Body of pancreas (tissue), 4 donors: ENCODE data around the gene SLC12A7. TPM values are rescaled to one million over a fixed set of nuclear protein-coding genes. Genes with fewer than 3 reads are reported as not detected.

Experiments used
- ATAC-seq: fragments of 150-250 bp; one replicate; pipeline ENCODE4 v1.9.1; 2016
- DNase-seq, 4 donors: peaks; one replicate each; pipeline ENCODE4 v3.0.0-alpha.2; 2019
- H3K27ac ChIP-seq, 4 donors: fragments of 200-600 bp; sonication (generic); 1 replicate in 3 of 4; 2 replicates in 1 of 4; pipeline versions ENCODE4 v1.5.1 to v1.6.1; 2016 to 2019; ENCODE audit warnings: mild to moderate bottlenecking in 1 of 4, mixed read lengths in 1 of 4, moderate library complexity in 1 of 4
- H3K27me3 ChIP-seq, 2 donors: fragments of 200-600 bp; sonication (generic); one replicate each; pipeline ENCODE4 v1.6.0; 2016; ENCODE audit warnings: mild to moderate bottlenecking in 1 of 2
- H3K36me3 ChIP-seq, 2 donors: fragments of 200-600 bp; sonication (generic); replicated peaks in 1 of 2; 2 replicates each; pipeline ENCODE4 v1.5.1; 2016; ENCODE audit warnings: low read depth in 2 of 2; ENCODE audit not compliant: insufficient read depth in 1 of 2
- H3K4me1 ChIP-seq: fragments of 200-600 bp; sonication (generic); one replicate; pipeline ENCODE4 v1.6.0; 2016
- H3K4me3 ChIP-seq, 2 donors: fragments of 200-600 bp; sonication (generic); 1 replicate in 1 of 2; 2 replicates in 1 of 2; pipeline ENCODE4 v1.5.1; 2016 to 2019
- H3K9me3 ChIP-seq, 3 donors: fragments of 200-600 bp; sonication (generic); 1 replicate in 2 of 3; 2 replicates in 1 of 3; pipeline ENCODE4 v1.5.1; 2016
- CTCF ChIP-seq, 7 experiments: fragments of 450-650 bp in 4 of 7; fragments of 200-600 bp in 3 of 7; sonication (generic) in 3 of 7; IDR thresholded peaks; one replicate each; pipeline ENCODE4 v1.5.1; 2016 to 2019; ENCODE audit warnings: antibody characterized with exemption in 7 of 7
- POLR2A ChIP-seq, 3 donors: fragments of 450-650 bp; IDR thresholded peaks; one replicate each; pipeline ENCODE4 v1.6.1; 2016; ENCODE audit warnings: antibody characterized with exemption in 3 of 3, mild to moderate bottlenecking in 2 of 3
- WGBS, 2 donors: methylation state at CpG; one replicate each; pipeline ENCODE4 v1.1.5; 2017; 5-methylcytosine and 5-hydroxymethylcytosine counted together
- intact Hi-C: fragments of 100-400 bp; cut with DNase I; formaldehyde crosslinking; loops from one replicate; pipeline ENCODE4 v1.15.1; 2023
- total RNA-seq, 2 donors: library from RNA; depleted of rRNA; stranded (reverse); fragments of >200 nt; gene quantifications; one replicate each; pipeline ENCODE4 v1.1.0, GENCODE V29; 2016

Gene SLC12A7
- total RNA-seq, 2 donors from 2014 or later = 35.5 to 42.8 TPM

- H3K36me3 ChIP-seq = no peaks in the 10 kb centered on the region
- H3K27me3 ChIP-seq = no peaks in the 10 kb centered on the region
- H3K4me3 ChIP-seq = no peak overlapping the region
- 71 to 90% methylated on average over 22 to 30 of the region's 34 CpGs for WGBS, 2 donors
- no peak for ATAC-seq
- no peak for TF ChIP-seq POLR2A (IDR thresholded peaks at IDR 0.05)
- no peak for TF ChIP-seq CTCF (IDR thresholded peaks at IDR 0.05)
- H3K4me1 ChIP-seq = peaks cover 20% of the 10 kb centered on the region
- intact Hi-C loops = loop anchor here (5.0 kb wide), 1 partner anchor 216 kb away; no protein-coding TSS in a partner anchor
- no peaks in the 10 kb centered on the region for H3K9me3 ChIP-seq
- no peak overlapping the region for H3K27ac ChIP-seq
- no peak for DNase-seq
Measured at GRCh38 chr5:1142886-1143669, 31.2 kb upstream of the SLC12A7 start.

GRCh38 chr5:1141834-1142233 is 30.0 kb upstream of the SLC12A7 start:
- intact Hi-C loops = loop anchor here (5.0 kb wide), 1 partner anchor 215 kb away; no protein-coding TSS in a partner anchor

GRCh38 chr5:1140818-1141189 is 28.9 kb upstream of the SLC12A7 start:
- Histone ChIP-seq H3K9me3 (no peaks in the 10 kb centered on the region), H3K4me1 (peaks cover 20% of the 10 kb centered on the region), H3K27me3 (no peaks in the 10 kb centered on the region), H3K36me3 (no peaks in the 10 kb centered on the region), H3K4me3 (no peak overlapping the region), H3K27ac (peak overlapping the region in 2 of 4 donors; percentile 51 to 60)
- intact Hi-C loops = loop anchor here (5.0 kb wide), 1 partner anchor 214 kb away; no protein-coding TSS in a partner anchor
- DNase-seq = no peak
- TF ChIP-seq POLR2A (IDR thresholded peaks at IDR 0.05) (no peak), CTCF (IDR thresholded peaks at IDR 0.05) (no peak)
- no peak for ATAC-seq
- WGBS, 2 donors = 48 to 52% methylated on average over 9 to 15 of the region's 15 CpGs

More at GRCh38 chr5:1141834-1142233, 30.0 kb upstream of the SLC12A7 start:
- 49 to 51% methylated on average over 5 to 6 of the region's 6 CpGs for WGBS, 2 donors
- ATAC-seq (no peak), DNase-seq (no peak)
- H3K36me3 ChIP-seq = no peaks in the 10 kb centered on the region
- TF ChIP-seq CTCF (IDR thresholded peaks at IDR 0.05) (no peak), POLR2A (IDR thresholded peaks at IDR 0.05) (no peak)
- H3K4me3 ChIP-seq = no peak overlapping the region
- peak overlapping the region in 1 of 4 donors; percentile 19 for H3K27ac ChIP-seq
- H3K27me3 ChIP-seq = no peaks in the 10 kb centered on the region
- H3K4me1 ChIP-seq = peaks cover 20% of the 10 kb centered on the region
- no peaks in the 10 kb centered on the region for H3K9me3 ChIP-seq

GRCh38 chr5:1140171-1140817 is 28.4 kb upstream of the SLC12A7 start:
- 19 to 23% methylated on average over 7 to 22 of the region's 23 CpGs for WGBS, 2 donors
- TF ChIP-seq CTCF (IDR thresholded peaks at IDR 0.05) = peak; percentile 79 to 97 (median 93)
- no peak for TF ChIP-seq POLR2A (IDR thresholded peaks at IDR 0.05)
- no peak overlapping the region for H3K4me3 ChIP-seq
- peak; percentile 88 to 93 (median 89) for DNase-seq
- intact Hi-C loops = loop anchor here (5.0 kb wide), 1 partner anchor 213 kb away; no protein-coding TSS in a partner anchor
- no peaks in the 10 kb centered on the region for H3K9me3 ChIP-seq
- no peaks in the 10 kb centered on the region for H3K27me3 ChIP-seq
- no peaks in the 10 kb centered on the region for H3K36me3 ChIP-seq
- H3K27ac ChIP-seq = peak overlapping the region in 3 of 4 donors; percentile 17 to 66 (median 51)
- H3K4me1 ChIP-seq = peaks cover 20% of the 10 kb centered on the region
- ATAC-seq = peak; percentile 92
